ENCODE data around the gene SLC35B3. TPM values are rescaled to one million over a fixed set of nuclear protein-coding genes. Genes with fewer than 3 reads are reported as not detected.

The SLC35B3 gene
- total RNA-seq = 12.9 and 13.3 TPM in 2 replicates

- ATAC-seq (ENCODE audit: low read depth) (peak; percentile 95), DNase-seq (peak; percentile 99)
- Mint-ChIP-seq H3K36me3 (ENCODE audit: low read depth) (peaks cover 16% of the 10 kb centered on the region), H3K4me1 (peaks cover 42% of the 10 kb centered on the region), H3K4me3 (peak within 1 kb of the TSS; percentile 95), H3K9me3 (no peaks in the 10 kb centered on the region), H3K27me3 (no peaks in the 10 kb centered on the region), H3K27ac (peak within 1 kb of the TSS; percentile 95)
- TF ChIP-seq CTCF (IDR thresholded peaks at IDR 0.05) = no peak
- CTCF ChIA-PET = no interaction called here
- POLR2A ChIA-PET = no interaction called here
- intact Hi-C loops (cut with micrococcal nuclease) = loop anchor here (1.0 to 10.0 kb wide), 5 partner anchors 240 to 1968 kb away; partner anchors contain the start of genes BLOC1S5, EEF1E1 and SNRNP48
These were observed at the start of gene SLC35B3 for GRCh38 chr6:8435093-8435844. Gene SLC35B3 (minus strand): TSS chr6:8435545.

- Mint-ChIP-seq H3K4me3 (no peak overlapping the region), H3K27ac (no peak overlapping the region), H3K36me3 (ENCODE audit: low read depth) (no peaks in the 10 kb centered on the region), H3K27me3 (peaks cover 12% of the 10 kb centered on the region), H3K4me1 (no peaks in the 10 kb centered on the region), H3K9me3 (peaks cover 5% of the 10 kb centered on the region)
- POLR2A ChIA-PET = no interaction called here
- CTCF ChIA-PET = no interaction called here
- no peak for DNase-seq
- intact Hi-C loops (cut with micrococcal nuclease) = loop anchor here (2.0 kb wide), 1 partner anchor 405 kb away; no protein-coding TSS in a partner anchor
- no peak for TF ChIP-seq CTCF (IDR thresholded peaks at IDR 0.05)
- no peak for ATAC-seq (ENCODE audit: low read depth)
These were observed 48.3 kb upstream of the SLC35B3 start for GRCh38 chr6:8483650-8484049.

GRCh38 chr6:8481727-8482126 is 46.4 kb upstream of the SLC35B3 start:
- H3K27ac Mint-ChIP-seq = no peak overlapping the region
- no peak overlapping the region for H3K4me3 Mint-ChIP-seq
- H3K36me3 Mint-ChIP-seq (ENCODE audit: low read depth) = no peaks in the 10 kb centered on the region
- ATAC-seq (ENCODE audit: low read depth) = no peak
- intact Hi-C loops (cut with micrococcal nuclease) = loop anchor here (2.0 kb wide), 1 partner anchor 407 kb away; no protein-coding TSS in a partner anchor
- no peak for DNase-seq
- no peak for TF ChIP-seq CTCF (IDR thresholded peaks at IDR 0.05)
- POLR2A ChIA-PET = no interaction called here
- H3K4me1 Mint-ChIP-seq = no peaks in the 10 kb centered on the region
- CTCF ChIA-PET = interaction anchor here (0.8 kb wide), 1 partner anchor 12 kb away, joined by 3 read pairs; no protein-coding TSS in a partner anchor
- peaks cover 12% of the 10 kb centered on the region for H3K27me3 Mint-ChIP-seq
- H3K9me3 Mint-ChIP-seq = peaks cover 5% of the 10 kb centered on the region

- H3K4me1 Mint-ChIP-seq = no peaks in the 10 kb centered on the region
- no peak overlapping the region for H3K27ac Mint-ChIP-seq
- no peak for ATAC-seq (ENCODE audit: low read depth)
- ChIA-PET POLR2A (no interaction called here), CTCF (no interaction called here)
- intact Hi-C loops (cut with micrococcal nuclease) = no loop called here
- H3K36me3 Mint-ChIP-seq (ENCODE audit: low read depth) = no peaks in the 10 kb centered on the region
- DNase-seq = no peak
- H3K27me3 Mint-ChIP-seq = peaks cover 8% of the 10 kb centered on the region
- H3K4me3 Mint-ChIP-seq = no peak overlapping the region
- peaks cover 5% of the 10 kb centered on the region for H3K9me3 Mint-ChIP-seq
- no peak for TF ChIP-seq CTCF (IDR thresholded peaks at IDR 0.05)
These were observed 43.1 kb upstream of the SLC35B3 start for GRCh38 chr6:8478418-8478817.

GRCh38 chr6:8476656-8477055 is 41.3 kb upstream of the SLC35B3 start:
- H3K27ac Mint-ChIP-seq = no peak overlapping the region
- DNase-seq (no peak), ATAC-seq (ENCODE audit: low read depth) (no peak)
- intact Hi-C loops (cut with micrococcal nuclease) = no loop called here
- POLR2A ChIA-PET = no interaction called here
- peaks cover 7% of the 10 kb centered on the region for H3K9me3 Mint-ChIP-seq
- no peak for TF ChIP-seq CTCF (IDR thresholded peaks at IDR 0.05)
- CTCF ChIA-PET = no interaction called here
- H3K36me3 Mint-ChIP-seq (ENCODE audit: low read depth) = no peaks in the 10 kb centered on the region
- no peak overlapping the region for H3K4me3 Mint-ChIP-seq
- H3K4me1 Mint-ChIP-seq = no peaks in the 10 kb centered on the region
- H3K27me3 Mint-ChIP-seq = no peaks in the 10 kb centered on the region

Measured in activated B cell treated with CpG ODN at 0.5 μM for 24 hours (primary cell).